ENCODE results near the gene SPAG7.

DNA sequence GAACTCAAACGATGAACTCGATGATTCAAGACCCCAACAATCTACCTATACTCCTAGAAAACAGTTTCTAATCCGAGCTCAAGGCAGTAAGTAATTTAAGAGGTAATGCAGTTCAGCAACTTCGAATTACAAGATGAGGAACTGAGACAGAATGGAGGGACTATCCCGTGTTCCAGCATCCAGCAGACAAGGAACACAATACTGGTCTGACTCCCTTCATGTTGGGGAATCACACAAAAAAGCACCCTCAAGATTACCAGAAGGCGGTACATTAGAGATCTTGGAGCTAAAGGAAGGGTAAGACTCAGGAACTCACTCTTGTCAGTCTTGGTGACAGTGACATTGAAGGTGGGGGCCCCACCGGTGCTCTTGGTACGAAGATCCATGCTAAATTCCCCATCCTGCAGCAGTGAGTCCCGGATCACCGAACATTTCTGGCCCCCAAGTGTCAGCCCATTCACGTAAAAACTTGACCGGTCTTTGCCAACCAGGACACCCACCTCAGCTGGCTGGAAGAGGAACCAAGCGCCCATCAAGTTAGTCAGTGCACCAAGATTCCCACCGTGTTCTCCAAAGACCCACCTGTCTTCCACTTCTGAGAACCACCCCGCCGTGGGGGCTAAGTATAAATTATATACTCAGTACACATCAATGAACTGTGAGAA lies 21.2 kb downstream of the SPAG7 start:
- TF ChIP-seq, protein P1, sequence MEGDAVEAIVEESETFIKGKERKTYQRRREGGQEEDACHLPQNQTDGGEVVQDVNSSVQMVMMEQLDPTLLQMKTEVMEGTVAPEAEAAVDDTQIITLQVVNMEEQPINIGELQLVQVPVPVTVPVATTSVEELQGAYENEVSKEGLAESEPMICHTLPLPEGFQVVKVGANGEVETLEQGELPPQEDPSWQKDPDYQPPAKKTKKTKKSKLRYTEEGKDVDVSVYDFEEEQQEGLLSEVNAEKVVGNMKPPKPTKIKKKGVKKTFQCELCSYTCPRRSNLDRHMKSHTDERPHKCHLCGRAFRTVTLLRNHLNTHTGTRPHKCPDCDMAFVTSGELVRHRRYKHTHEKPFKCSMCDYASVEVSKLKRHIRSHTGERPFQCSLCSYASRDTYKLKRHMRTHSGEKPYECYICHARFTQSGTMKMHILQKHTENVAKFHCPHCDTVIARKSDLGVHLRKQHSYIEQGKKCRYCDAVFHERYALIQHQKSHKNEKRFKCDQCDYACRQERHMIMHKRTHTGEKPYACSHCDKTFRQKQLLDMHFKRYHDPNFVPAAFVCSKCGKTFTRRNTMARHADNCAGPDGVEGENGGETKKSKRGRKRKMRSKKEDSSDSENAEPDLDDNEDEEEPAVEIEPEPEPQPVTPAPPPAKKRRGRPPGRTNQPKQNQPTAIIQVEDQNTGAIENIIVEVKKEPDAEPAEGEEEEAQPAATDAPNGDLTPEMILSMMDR (IDR thresholded peaks at IDR 0.05), result no peak
- no peak for TF ChIP-seq POLR2AphosphoS5 (IDR thresholded peaks at IDR 0.05)
- TF ChIP-seq POLR2A (IDR thresholded peaks at IDR 0.05), result no peak

Measured in breast epithelium (tissue), 3 donors.